ENCODE results near the gene CDH23.

GRCh38 chr10:71393841-71394475, 2.8 kb upstream of the CDH23 start:
- TF ChIP-seq CTCF (IDR thresholded peaks at IDR 0.05; ENCODE audit: low read length) (no peak), EZH2 (optimal IDR thresholded peaks at IDR 0.05; ENCODE audit: low read depth, low read length) (no peak), EZH2phosphoT487 (IDR thresholded peaks at IDR 0.05; ENCODE audit: low read length) (no peak)

Measured in MM.1S (cell line).